H1 (cell line): Measurements from ENCODE around the gene NUTM2F. TPM values are rescaled to one million over a fixed set of nuclear protein-coding genes. Genes with fewer than 3 reads are reported as not detected.
A peak's percentile ranks its signal among the peaks of the same experiment; 100 is the strongest.

ENCODE experiments used
- CTCF ChIA-PET: fragments of 300-600 bp; sonication (Branson Sonifier 250); formaldehyde crosslinking; loops from one replicate; lab custom pipeline; 2021; ENCODE audit not compliant: partially characterized antibody; lab: Charles Lee
- POLR2A ChIA-PET: fragments of 300-600 bp; sonication (Branson Sonifier 250); formaldehyde crosslinking; loops from one replicate; lab custom pipeline; 2021; ENCODE audit warnings: inconsistent platforms; ENCODE audit not compliant: partially characterized antibody; lab: Charles Lee
- DNase-seq, 2 experiments: peaks; one replicate each; pipeline versions ENCODE4 v3.0.0 to v3.0.0-alpha.2; 2010 to 2022; ENCODE audit warnings: low spot score in 2 of 2, low read depth in 1 of 2, mixed read lengths in 1 of 2
- FAIRE-seq: peaks from 2 replicates; lab custom pipeline; 2011; peaks lifted over from hg19 to GRCh38; lab: Jason Lieb, UNC
- H2AFZ ChIP-seq: 2 replicates; pipeline ENCODE4 v1.8.1; 2012; ENCODE audit warnings: low read length, inconsistent platforms
- H2AK5ac ChIP-seq: 2 replicates; pipeline ENCODE4 v1.6.1; 2013; ENCODE audit warnings: low read depth, low read length
- H2BK120ac ChIP-seq: replicated peaks from 2 replicates; pipeline ENCODE3; 2013; ENCODE audit warnings: low read depth, low read length, inconsistent platforms
- H2BK12ac ChIP-seq: 2 replicates; pipeline ENCODE4 v1.6.1; 2013; ENCODE audit warnings: low read depth, low read length
- H2BK15ac ChIP-seq: 2 replicates; pipeline ENCODE4 v1.6.1; 2013; ENCODE audit warnings: low read length
- H2BK20ac ChIP-seq: 2 replicates; pipeline ENCODE4 v1.6.1; 2013; ENCODE audit warnings: low read length
- H2BK5ac ChIP-seq: 2 replicates; pipeline ENCODE4 v1.6.1; 2013; ENCODE audit warnings: low read depth, low read length
- H3K14ac ChIP-seq: 2 replicates; pipeline ENCODE4 v1.6.1; 2013; ENCODE audit warnings: inconsistent platforms; ENCODE audit not compliant: insufficient read length
- H3K18ac ChIP-seq: 2 replicates; pipeline ENCODE4 v1.6.1; 2013; ENCODE audit warnings: low read length; ENCODE audit errors: extremely low read depth
- H3K23ac ChIP-seq: 2 replicates; pipeline ENCODE4 v1.6.1; 2013; ENCODE audit warnings: inconsistent platforms; ENCODE audit not compliant: insufficient read length
- H3K23me2 ChIP-seq: 2 replicates; pipeline ENCODE4 v1.6.1; 2013; ENCODE audit warnings: low read depth, low read length
- H3K27ac ChIP-seq: 2 replicates; pipeline ENCODE4 v1.6.1; 2011; ENCODE audit warnings: low read depth, low read length, inconsistent platforms
- H3K27me3 ChIP-seq, 4 experiments: replicated peaks in 1 of 4; 1 replicate in 1 of 4; 2 replicates in 3 of 4; pipeline versions ENCODE4 v1.6.1 to v1.8.1; 2011 to 2013; ENCODE audit warnings: low read length in 3 of 4, mild to moderate bottlenecking in 3 of 4, inconsistent platforms in 2 of 4, mixed read lengths in 2 of 4, moderate library complexity in 1 of 4; ENCODE audit not compliant: control insufficient read depth in 3 of 4, insufficient read depth in 3 of 4; ENCODE audit errors: extremely low read depth in 1 of 4
- H3K36me3 ChIP-seq, 4 experiments: 2 replicates each; pipeline versions ENCODE4 v1.6.1 to v1.8.1; 2011 to 2013; ENCODE audit warnings: mild to moderate bottlenecking in 4 of 4, low read length in 3 of 4, moderate library complexity in 2 of 4, control low read depth in 1 of 4, inconsistent platforms in 1 of 4; ENCODE audit not compliant: insufficient read depth in 4 of 4, control insufficient read depth in 2 of 4
- H3K4ac ChIP-seq: replicated peaks from 2 replicates; pipeline ENCODE3; 2013; ENCODE audit warnings: low read length, low read depth, mixed read lengths, inconsistent platforms; ENCODE audit not compliant: insufficient read length
- H3K4me1 ChIP-seq, 4 experiments: replicated peaks in 1 of 4; 1 replicate in 1 of 4; 2 replicates in 3 of 4; pipeline versions ENCODE4 v1.6.1 to v1.8.1; 2011 to 2013; ENCODE audit warnings: low read length in 3 of 4, inconsistent platforms in 2 of 4, mixed read lengths in 1 of 4; ENCODE audit not compliant: insufficient read depth in 4 of 4, control insufficient read depth in 3 of 4
- H3K4me2 ChIP-seq, 2 experiments: 2 replicates each; pipeline versions ENCODE4 v1.6.1 to v1.8.1; 2011 to 2013; ENCODE audit warnings: low read depth in 2 of 2, low read length in 2 of 2, control low read depth in 1 of 2, inconsistent platforms in 1 of 2, mild to moderate bottlenecking in 1 of 2; ENCODE audit not compliant: insufficient read depth in 1 of 2
- H3K4me3 ChIP-seq, 4 experiments: fragments of 200-600, 300-600 bp in 1 of 4; sonication (generic), shearing (Covaris generic), sonication (Bioruptor Twin) in 1 of 4; 2 replicates each; pipeline versions ENCODE4 v1.5.1 to v1.8.1; 2011 to 2016; ENCODE audit warnings: low read length in 4 of 4, low read depth in 3 of 4, control low read depth in 2 of 4, inconsistent platforms in 2 of 4, mild to moderate bottlenecking in 2 of 4, mixed read lengths in 1 of 4, moderate library complexity in 1 of 4; ENCODE audit not compliant: insufficient read depth in 2 of 4; ENCODE audit errors: extremely low read depth in 1 of 4
- H3K56ac ChIP-seq: replicated peaks from 2 replicates; pipeline ENCODE3; 2013; ENCODE audit warnings: low read depth, mild to moderate bottlenecking, mixed read lengths, low read length, inconsistent platforms; ENCODE audit not compliant: insufficient read length
- H3K79me1 ChIP-seq: 2 replicates; pipeline ENCODE4 v1.6.1; 2013; ENCODE audit warnings: low read depth, low read length, control low read depth
- H3K79me2 ChIP-seq, 2 experiments: 2 replicates each; pipeline versions ENCODE4 v1.6.1 to v1.8.1; 2012 to 2013; ENCODE audit warnings: low read length in 2 of 2, mild to moderate bottlenecking in 2 of 2, inconsistent platforms in 1 of 2; ENCODE audit not compliant: insufficient read depth in 2 of 2, control insufficient read depth in 1 of 2
- H3K9ac ChIP-seq, 4 experiments: replicated peaks in 1 of 4; 1 replicate in 1 of 4; 2 replicates in 3 of 4; pipeline versions ENCODE4 v1.6.1 to v1.8.1; 2011 to 2013; ENCODE audit warnings: low read depth in 3 of 4, low read length in 3 of 4, control low read depth in 2 of 4, mild to moderate bottlenecking in 2 of 4, moderate library complexity in 2 of 4, inconsistent platforms in 1 of 4; ENCODE audit errors: extremely low read depth in 1 of 4
- H3K9me3 ChIP-seq, 2 experiments: 2 replicates each; pipeline versions ENCODE4 v1.6.1 to v1.8.1; 2012 to 2013; ENCODE audit warnings: mild to moderate bottlenecking in 2 of 2, moderate library complexity in 2 of 2, control low read depth in 1 of 2, inconsistent platforms in 1 of 2, low read depth in 1 of 2, low read length in 1 of 2, mixed read lengths in 1 of 2; ENCODE audit not compliant: insufficient read depth in 2 of 2
- H4K20me1 ChIP-seq, 2 experiments: replicated peaks in 1 of 2; 2 replicates each; pipeline versions ENCODE3 to v1.8.1; 2011 to 2013; ENCODE audit warnings: inconsistent platforms in 2 of 2, low read length in 2 of 2, mild to moderate bottlenecking in 1 of 2; ENCODE audit not compliant: insufficient read depth in 2 of 2, control insufficient read depth in 1 of 2
- H4K5ac ChIP-seq: 2 replicates; pipeline ENCODE4 v1.6.1; 2013; ENCODE audit warnings: low read length, low read depth, mixed read lengths, inconsistent platforms; ENCODE audit not compliant: insufficient read length
- H4K8ac ChIP-seq: 2 replicates; pipeline ENCODE4 v1.8.0; 2013; ENCODE audit warnings: mild to moderate bottlenecking, moderate library complexity, low read length, inconsistent platforms; ENCODE audit not compliant: insufficient read depth; ENCODE audit errors: extremely low read depth
- H4K91ac ChIP-seq: replicated peaks from 2 replicates; pipeline ENCODE3; 2013; ENCODE audit warnings: low read length, mixed read lengths, inconsistent platforms; ENCODE audit not compliant: insufficient read length
- ASH2L ChIP-seq: fragments of 200-600, 300-600 bp; sonication (generic); IDR thresholded peaks from one replicate; pipeline ENCODE4 v1.7.1; 2017; ENCODE audit warnings: low read length
- BCL11A ChIP-seq, 2 experiments: IDR thresholded peaks; one replicate each; pipeline ENCODE4 v1.6.1; 2011; ENCODE audit warnings: low read depth in 2 of 2, low read length in 2 of 2, mild to moderate bottlenecking in 2 of 2
- CREB1 ChIP-seq: IDR thresholded peaks from 2 replicates; pipeline ENCODE4 v1.6.1; 2012; ENCODE audit warnings: inconsistent platforms
- GTF2F1 ChIP-seq: IDR thresholded peaks from 2 replicates; pipeline ENCODE4 v1.6.1; 2012; ENCODE audit warnings: low read depth, low read length, improper control_type of control experiment, borderline replicate concordance
- HDAC6 ChIP-seq: IDR thresholded peaks from one replicate; pipeline ENCODE4 v1.7.1; 2012; ENCODE audit warnings: low read depth, mild to moderate bottlenecking, inconsistent platforms, low read length, moderate library complexity
- KDM1A ChIP-seq: fragments of 200-600, 300-600 bp; sonication (generic); IDR thresholded peaks from 2 replicates; pipeline ENCODE4 v1.7.1; 2016; ENCODE audit warnings: mild to moderate bottlenecking, low read length, borderline replicate concordance
- SP4 ChIP-seq: IDR thresholded peaks from 2 replicates; pipeline ENCODE4 v1.6.1; 2012; ENCODE audit warnings: low read length, inconsistent platforms
- SRF ChIP-seq: IDR thresholded peaks from 2 replicates; pipeline ENCODE4 v1.6.1; 2011; ENCODE audit warnings: mild to moderate bottlenecking, low read depth, low read length, moderate library complexity
- WGBS, 2 experiments: shearing (Covaris generic) in 1 of 2; methylation state at CpG; one replicate each; pipeline versions ENCODE4 v1.1.6 to v1.1.7; 2013 to 2015; ENCODE audit warnings: low lambda C conversion rate in 2 of 2, mixed read lengths in 2 of 2, inconsistent platforms in 1 of 2, low coverage in 1 of 2, missing lambda C conversion rate in 1 of 2; ENCODE audit not compliant: insufficient replicate concordance in 2 of 2, insufficient coverage in 1 of 2, insufficient read length in 1 of 2; ENCODE audit errors: extremely low coverage in 1 of 2, missing lambda C conversion rate in 1 of 2; 5-methylcytosine and 5-hydroxymethylcytosine counted together
- polyA plus RNA-seq, 7 experiments: library from polyadenylated mRNA; depleted of rRNA in 3 of 7; stranded (reverse) in 5 of 7; unstranded in 2 of 7; fragments of >200 nt in 5 of 7; fragments of 200-250 nt in 2 of 7; gene quantifications; 1 replicate in 5 of 7; 2 replicates in 1 of 7; 4 replicates in 1 of 7; pipeline versions ENCODE4 v1.2.1 to v1.2.3, GENCODE V29; 2011 to 2013; ENCODE audit warnings: missing spikeins in 2 of 7, mixed read lengths in 2 of 7
- total RNA-seq: library from RNA; stranded (reverse); fragmentation: NEBNext Ultra II Directional; extraction: Animal tissue kit (Norgen Biotek cat#: 25700); gene quantifications from 2 replicates; pipeline ENCODE4 v1.2.1, GENCODE V29; 2021

NUTM2F gene
- total and polyA plus RNA-seq, 2 of the 8 experiments (the other 6 are each of a cell fraction or from before 2014, with no cell fraction given), result 0.06 to 0.19 TPM

- Histone ChIP-seq H3K14ac (no peak overlapping the region), H3K23me2 (no peaks in the 10 kb centered on the region), H3K79me1 (no peaks in the 10 kb centered on the region), H2BK20ac (no peak overlapping the region), H2BK12ac (no peak overlapping the region), H3K18ac (no peak overlapping the region), H3K56ac (no peak overlapping the region), H3K27ac (no peak overlapping the region), H4K5ac (no peak overlapping the region), H3K4me3 (no peak overlapping the region), H2BK120ac (no peak overlapping the region), H3K9me3 (no peaks in the 10 kb centered on the region), H2AK5ac (no peak overlapping the region; the same call in 1 of the 2 replicates), H3K4ac (no peak overlapping the region), H4K91ac (no peak overlapping the region), H2BK15ac (0 out of 2 replicates have a peak overlapping the region, but pooled peaks have one; percentile 18), H3K23ac (no peak overlapping the region), H3K9ac (no peak overlapping the region), H3K36me3 (peaks cover 0 to 2% (median 1%) of the 10 kb centered on the region in 4 experiments; a peak in 1 of 8 replicates), H3K27me3 (no peaks in the 10 kb centered on the region), H2BK5ac (no peak overlapping the region; the same call in 1 of the 2 replicates), H4K20me1 (no peaks in the 10 kb centered on the region), H2AFZ (no peak overlapping the region), H3K4me2 (no peak overlapping the region), H3K4me1 (no peaks in the 10 kb centered on the region; a peak in 1 of 7 replicates), H4K8ac (no peak overlapping the region), H3K79me2 (no peaks in the 10 kb centered on the region)
- DNase-seq, result no peak
- POLR2A ChIA-PET, result no interaction called here
- no peak for FAIRE-seq
- CTCF ChIA-PET, result no interaction called here
- no peak for TF ChIP-seq BCL11A (IDR thresholded peaks at IDR 0.05; ENCODE audit: low read depth in 2 of 2, low read length in 2 of 2)
- no peak for TF ChIP-seq SRF
- TF ChIP-seq SP4, result no peak
- TF ChIP-seq KDM1A, result no peak
- TF ChIP-seq GTF2F1, result no peak
- no peak for TF ChIP-seq HDAC6
- no peak for TF ChIP-seq CREB1
- TF ChIP-seq ASH2L, result no peak
- 92% methylated on average over 20 of the region's 20 CpGs; no CpG with 5 or more reads in 1 of the 2 experiments for WGBS, 2 experiments
Observed at GRCh38 chr9:94300470-94301301, 27.8 kb downstream of the NUTM2F start.
